Measurements from ENCODE around the gene OR13J1. TPM values are rescaled to one million over a fixed set of nuclear protein-coding genes. Genes with fewer than 3 reads are reported as not detected.

Gene OR13J1
- total RNA-seq, 2 experiments from 2014 or later: not detected

- Mint-ChIP-seq H3K27ac (no peak overlapping the region), H3K4me1 (ENCODE audit: low read depth) (peaks cover 2% of the 10 kb centered on the region), H3K9me3 (ENCODE audit: insufficient read depth) (no peaks in the 10 kb centered on the region), H3K27me3 (ENCODE audit: low read depth) (peaks cover 2% of the 10 kb centered on the region), H3K36me3 (ENCODE audit: low read depth) (no peaks in the 10 kb centered on the region), H3K4me3 (no peak overlapping the region)
- ATAC-seq (no peak), DNase-seq (no peak)
- ChIA-PET POLR2A (no interaction called here), CTCF (interaction anchor here (1.6 kb wide), 1 partner anchor 27 kb away, joined by 4 read pairs; no protein-coding TSS in a partner anchor)
Observed at GRCh38 chr9:35852876-35853865, 17.0 kb downstream of the OR13J1 start.

GRCh38 chr9:35852267-35852815 lies 17.9 kb downstream of the OR13J1 start:
- CTCF ChIA-PET: interaction anchor here (1.6 kb wide), 1 partner anchor 26 kb away, joined by 4 read pairs; no protein-coding TSS in a partner anchor
- no peaks in the 10 kb centered on the region for H3K9me3 Mint-ChIP-seq (ENCODE audit: insufficient read depth)

GRCh38 chr9:35847792-35848572 lies 22.2 kb downstream of the OR13J1 start:
- no peak overlapping the region for H3K4me3 Mint-ChIP-seq
- POLR2A ChIA-PET: no interaction called here

More at GRCh38 chr9:35852267-35852815, 17.9 kb downstream of the OR13J1 start:
- H3K36me3 Mint-ChIP-seq (ENCODE audit: low read depth): no peaks in the 10 kb centered on the region
- H3K4me1 Mint-ChIP-seq (ENCODE audit: low read depth): peaks cover 11% of the 10 kb centered on the region
- POLR2A ChIA-PET: no interaction called here
- H3K27ac Mint-ChIP-seq: no peak overlapping the region
- no peak for ATAC-seq
- H3K27me3 Mint-ChIP-seq (ENCODE audit: low read depth): peaks cover 2% of the 10 kb centered on the region
- no peak for DNase-seq
- H3K4me3 Mint-ChIP-seq: no peak overlapping the region

GRCh38 chr9:35845824-35846771 lies 24.1 kb downstream of the OR13J1 start:
- Mint-ChIP-seq H3K9me3 (ENCODE audit: insufficient read depth) (no peaks in the 10 kb centered on the region), H3K36me3 (ENCODE audit: low read depth) (no peaks in the 10 kb centered on the region), H3K27ac (peak overlapping the region; percentile 32), H3K27me3 (ENCODE audit: low read depth) (no peaks in the 10 kb centered on the region), H3K4me1 (ENCODE audit: low read depth) (peaks cover 37% of the 10 kb centered on the region), H3K4me3 (no peak overlapping the region)
- ATAC-seq: no peak
- no peak for DNase-seq
- CTCF ChIA-PET: interaction anchor here (0.7 to 4.5 kb wide), 9 partner anchors 11 to 199 kb away, joined by 3 to 24 read pairs (median 4); no protein-coding TSS in a partner anchor
- POLR2A ChIA-PET: interaction anchor here (1.3 kb wide), 1 partner anchor 13 kb away, joined by 4 read pairs; no protein-coding TSS in a partner anchor

More at GRCh38 chr9:35847792-35848572, 22.2 kb downstream of the OR13J1 start:
- H3K36me3 Mint-ChIP-seq (ENCODE audit: low read depth): no peaks in the 10 kb centered on the region
- H3K27ac Mint-ChIP-seq: no peak overlapping the region
- peak; percentile 40 for ATAC-seq
- H3K27me3 Mint-ChIP-seq (ENCODE audit: low read depth): peaks cover 2% of the 10 kb centered on the region
- peaks cover 35% of the 10 kb centered on the region for H3K4me1 Mint-ChIP-seq (ENCODE audit: low read depth)
- CTCF ChIA-PET: interaction anchor here (1.2 to 4.5 kb wide), 9 partner anchors 13 to 161 kb away, joined by 3 to 24 read pairs (median 4); partner anchors contain the start of gene SPAG8
- no peaks in the 10 kb centered on the region for H3K9me3 Mint-ChIP-seq (ENCODE audit: insufficient read depth)
- peak; percentile 41 for DNase-seq

GRCh38 chr9:35844628-35845270 lies 25.5 kb downstream of the OR13J1 start:
- Mint-ChIP-seq H3K9me3 (ENCODE audit: insufficient read depth) (no peaks in the 10 kb centered on the region), H3K4me1 (ENCODE audit: low read depth) (peaks cover 37% of the 10 kb centered on the region), H3K36me3 (ENCODE audit: low read depth) (no peaks in the 10 kb centered on the region), H3K27me3 (ENCODE audit: low read depth) (no peaks in the 10 kb centered on the region), H3K4me3 (no peak overlapping the region), H3K27ac (no peak overlapping the region)
- ChIA-PET POLR2A (interaction anchor here (0.8 to 1.3 kb wide), 2 partner anchors 9 to 12 kb away, joined by 3 to 4 read pairs; no protein-coding TSS in a partner anchor), CTCF (interaction anchor here (0.7 to 4.5 kb wide), 9 partner anchors 9 to 197 kb away, joined by 3 to 24 read pairs (median 4); no protein-coding TSS in a partner anchor)
- DNase-seq (peak; percentile 35), ATAC-seq (peak; percentile 60)

- Mint-ChIP-seq H3K9me3 (ENCODE audit: insufficient read depth) (no peaks in the 10 kb centered on the region), H3K36me3 (ENCODE audit: low read depth) (no peaks in the 10 kb centered on the region), H3K27ac (no peak overlapping the region), H3K4me1 (ENCODE audit: low read depth) (peaks cover 31% of the 10 kb centered on the region), H3K4me3 (no peak overlapping the region), H3K27me3 (ENCODE audit: low read depth) (no peaks in the 10 kb centered on the region)
- ChIA-PET POLR2A (interaction anchor here (0.6 kb wide), 1 partner anchor 14 kb away, joined by 5 read pairs; the partner anchor contains the start of genes FAM221B and TMEM8B), CTCF (interaction anchor here (1.0 kb wide), 1 partner anchor 52 kb away, joined by 4 read pairs; no protein-coding TSS in a partner anchor)
- DNase-seq (no peak), ATAC-seq (no peak)
Observed at GRCh38 chr9:35842795-35843194, 27.4 kb downstream of the OR13J1 start.

GRCh38 chr9:35842020-35842745 lies 28.0 kb downstream of the OR13J1 start:
- H3K4me3 Mint-ChIP-seq: no peak overlapping the region
- H3K36me3 Mint-ChIP-seq (ENCODE audit: low read depth): no peaks in the 10 kb centered on the region
- DNase-seq (no peak), ATAC-seq (no peak)
- H3K9me3 Mint-ChIP-seq (ENCODE audit: insufficient read depth): no peaks in the 10 kb centered on the region
- ChIA-PET POLR2A (interaction anchor here (0.6 kb wide), 2 partner anchors 13 to 237 kb away, joined by 3 to 5 read pairs; partner anchors contain the start of genes FAM221B and TMEM8B), CTCF (interaction anchor here (0.7 to 1.3 kb wide), 2 partner anchors 40 to 183 kb away, joined by 3 to 5 read pairs; no protein-coding TSS in a partner anchor)
- H3K27me3 Mint-ChIP-seq (ENCODE audit: low read depth): no peaks in the 10 kb centered on the region
- H3K4me1 Mint-ChIP-seq (ENCODE audit: low read depth): peaks cover 25% of the 10 kb centered on the region
- H3K27ac Mint-ChIP-seq: no peak overlapping the region

GRCh38 chr9:35841645-35841900 lies 28.6 kb downstream of the OR13J1 start:
- Mint-ChIP-seq H3K27ac (no peak overlapping the region), H3K36me3 (ENCODE audit: low read depth) (no peaks in the 10 kb centered on the region), H3K4me3 (no peak overlapping the region), H3K27me3 (ENCODE audit: low read depth) (no peaks in the 10 kb centered on the region), H3K4me1 (ENCODE audit: low read depth) (peaks cover 19% of the 10 kb centered on the region), H3K9me3 (ENCODE audit: insufficient read depth) (no peaks in the 10 kb centered on the region)
- ATAC-seq (no peak), DNase-seq (no peak)
- POLR2A ChIA-PET: interaction anchor here (0.6 kb wide), 1 partner anchor 237 kb away, joined by 3 read pairs; no protein-coding TSS in a partner anchor
- CTCF ChIA-PET: interaction anchor here (0.7 to 1.3 kb wide), 2 partner anchors 41 to 182 kb away, joined by 3 to 5 read pairs; no protein-coding TSS in a partner anchor

- Mint-ChIP-seq H3K4me3 (no peak overlapping the region), H3K9me3 (ENCODE audit: insufficient read depth) (no peaks in the 10 kb centered on the region), H3K27ac (no peak overlapping the region), H3K27me3 (ENCODE audit: low read depth) (no peaks in the 10 kb centered on the region), H3K36me3 (ENCODE audit: low read depth) (no peaks in the 10 kb centered on the region), H3K4me1 (ENCODE audit: low read depth) (peaks cover 19% of the 10 kb centered on the region)
- DNase-seq (no peak), ATAC-seq (no peak)
- CTCF ChIA-PET: interaction anchor here (0.7 to 2.7 kb wide), 3 partner anchors 15 to 182 kb away, joined by 3 to 12 read pairs (median 5); no protein-coding TSS in a partner anchor
- POLR2A ChIA-PET: interaction anchor here (0.6 kb wide), 1 partner anchor 236 kb away, joined by 3 read pairs; no protein-coding TSS in a partner anchor
Observed at GRCh38 chr9:35840881-35841644, 29.1 kb downstream of the OR13J1 start.

Data from activated CD8-positive, alpha-beta T cell treated with anti-CD3 and anti-CD28 coated beads, Interleukin-2, amount 10 ng/mL, durations not matched to agents 7 days and 5 days (primary cell).